ENCODE results near the gene YJEFN3. TPM values are rescaled to one million over a fixed set of nuclear protein-coding genes. Genes with fewer than 3 reads are reported as not detected.

YJEFN3 gene
- total RNA-seq, 4 donors from 2014 or later = 0.18 to 0.31 TPM; not detected in 2

- Histone ChIP-seq H3K36me3 (peaks cover 0 to 11% of the 10 kb centered on the region in 2 donors), H3K4me3 (no peak overlapping the region), H3K9me3 (no peaks in the 10 kb centered on the region), H3K27ac (no peak overlapping the region), H3K4me1 (peaks cover 29 to 31% of the 10 kb centered on the region in 2 donors), H3K27me3 (no peaks in the 10 kb centered on the region)
- no peak for DNase-seq
- TF ChIP-seq CTCF (IDR thresholded peaks at IDR 0.05 in 4 of 5, conservative IDR thresholded peaks at IDR 0.05 in 1 of 5) = no peak
- TF ChIP-seq POLR2A (IDR thresholded peaks at IDR 0.05) = no peak
- intact Hi-C loops (cut with DNase I; ENCODE audit: low total_unique reads) (no loop called here), in situ Hi-C loops (cut with MboI; ENCODE audit: low sequenced_read_pairs in 4 of 4) (loop anchor here in 1 of 4 donors (10.0 kb wide), 1 partner anchor 124 kb away; the partner anchor contains the start of gene GMIP)
- ATAC-seq = no peak
Measured at GRCh38 chr19:19520989-19521388, 7.7 kb upstream of the YJEFN3 start.

GRCh38 chr19:19523177-19523576, 5.5 kb upstream of the YJEFN3 start:
- Histone ChIP-seq H3K9me3 (no peaks in the 10 kb centered on the region), H3K27ac (no peak overlapping the region), H3K4me1 (peaks cover 14 to 18% of the 10 kb centered on the region in 2 donors), H3K4me3 (no peak overlapping the region), H3K27me3 (no peaks in the 10 kb centered on the region), H3K36me3 (peaks cover 0 to 26% of the 10 kb centered on the region in 2 donors)
- in situ Hi-C loops (cut with MboI; ENCODE audit: low sequenced_read_pairs in 4 of 4) = loop anchor here in 1 of 4 donors (10.0 kb wide), 1 partner anchor 122 kb away; the partner anchor contains the start of gene GMIP
- DNase-seq (no peak), ATAC-seq (no peak)
- intact Hi-C loops (cut with DNase I; ENCODE audit: low total_unique reads) = no loop called here
- TF ChIP-seq CTCF (IDR thresholded peaks at IDR 0.05 in 4 of 5, conservative IDR thresholded peaks at IDR 0.05 in 1 of 5) (no peak), POLR2A (IDR thresholded peaks at IDR 0.05) (no peak)

GRCh38 chr19:19524053-19524452, 4.7 kb upstream of the YJEFN3 start:
- Histone ChIP-seq H3K27me3 (no peaks in the 10 kb centered on the region), H3K4me1 (peaks cover 13 to 17% of the 10 kb centered on the region in 2 donors), H3K4me3 (no peak overlapping the region), H3K9me3 (no peaks in the 10 kb centered on the region), H3K36me3 (peaks cover 0 to 28% of the 10 kb centered on the region in 2 donors), H3K27ac (no peak overlapping the region)
- in situ Hi-C loops (cut with MboI; ENCODE audit: low sequenced_read_pairs in 4 of 4) = loop anchor here in 1 of 4 donors (10.0 kb wide), 1 partner anchor 121 kb away; the partner anchor contains the start of gene GMIP
- DNase-seq = no peak
- no peak for ATAC-seq
- intact Hi-C loops (cut with DNase I; ENCODE audit: low total_unique reads) = no loop called here
- TF ChIP-seq CTCF (IDR thresholded peaks at IDR 0.05 in 4 of 5, conservative IDR thresholded peaks at IDR 0.05 in 1 of 5) (no peak), POLR2A (IDR thresholded peaks at IDR 0.05) (no peak)

GRCh38 chr19:19525611-19526380, 2.9 kb upstream of the YJEFN3 start:
- intact Hi-C loops (cut with DNase I; ENCODE audit: low total_unique reads) = no loop called here
- no peak for DNase-seq
- H3K27ac ChIP-seq = no peak overlapping the region
- no peaks in the 10 kb centered on the region for H3K27me3 ChIP-seq
- in situ Hi-C loops (cut with MboI; ENCODE audit: low sequenced_read_pairs in 4 of 4) = loop anchor here in 3 of 4 donors (10.0 to 25.0 kb wide), 3 partner anchors 119 to 437 kb away; partner anchors contain the start of gene GMIP (in 1 of the 3)
- H3K9me3 ChIP-seq = no peaks in the 10 kb centered on the region
- no peak for ATAC-seq
- TF ChIP-seq POLR2A (IDR thresholded peaks at IDR 0.05) (no peak), CTCF (IDR thresholded peaks at IDR 0.05 in 4 of 5, conservative IDR thresholded peaks at IDR 0.05 in 1 of 5) (no peak)
- peaks cover 9 to 13% of the 10 kb centered on the region in 2 donors for H3K4me1 ChIP-seq
- H3K36me3 ChIP-seq = peaks cover 0 to 21% of the 10 kb centered on the region in 2 donors
- no peak overlapping the region for H3K4me3 ChIP-seq
